B cell (primary cell): ENCODE results near the gene CREB3L1.

Source experiments
- CTCF ChIP-seq: fragments of 200-600 bp; IDR thresholded peaks from one replicate; pipeline ENCODE4 v1.8.0; 2022; ENCODE audit warnings: antibody characterized with exemption, mild to moderate bottlenecking
- EZH2 ChIP-seq: IDR thresholded peaks from 2 replicates; pipeline ENCODE4 v1.6.1; 2012; ENCODE audit warnings: borderline replicate concordance, low read depth, mild to moderate bottlenecking, moderate library complexity, low read length; ENCODE audit not compliant: insufficient read depth, poor library complexity, severe bottlenecking

DNA sequence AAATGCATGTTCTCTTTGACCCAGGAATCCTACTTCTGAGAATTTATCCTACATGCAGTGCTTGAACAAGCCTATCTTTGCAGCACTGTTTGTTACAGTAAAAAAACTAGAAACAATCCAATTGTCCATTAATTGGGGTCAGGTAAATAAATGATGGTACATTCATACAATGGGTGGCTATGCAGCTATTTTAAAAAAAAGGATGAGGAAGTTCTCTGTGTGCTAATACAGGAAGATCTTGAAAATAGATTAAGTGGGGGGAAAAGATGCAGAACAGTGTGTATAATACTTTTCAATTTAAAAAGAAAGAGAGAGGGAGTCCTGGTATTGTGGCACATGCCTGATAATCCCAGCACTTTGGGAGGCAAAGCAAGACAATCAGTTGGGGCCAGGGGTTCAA, 9.5 kb upstream of the CREB3L1 start:
- TF ChIP-seq CTCF = no peak
- TF ChIP-seq EZH2 = no peak
